HCT116 (cell line): ENCODE results near the gene ZCCHC9. TPM values are rescaled to one million over a fixed set of nuclear protein-coding genes. Genes with fewer than 3 reads are reported as not detected.

Experiments used
- ATAC-seq: fragments of 200-7000 bp; cut with Tn5 transposase; 2 replicates; pipeline ENCODE4 v1.9.1; 2020; ENCODE audit warnings: mild to moderate bottlenecking, moderate library complexity
- BruUV-seq: library from RNA; stranded (reverse); fragments of 400-500 nt; replicated peaks from 2 replicates; lab custom pipeline; 2021; lab: Mats Ljungman, UMichigan
- CTCF ChIA-PET: fragments of 300-600 bp; sonication (Branson Sonifier 250); formaldehyde crosslinking; loops from one replicate; lab custom pipeline; 2021; ENCODE audit warnings: antibody characterized with exemption; lab: Charles Lee
- POLR2A ChIA-PET: fragments of 300-600, 350-600 bp; sonication (Branson Sonifier 250); formaldehyde crosslinking; loops from one replicate; lab custom pipeline; 2021; ENCODE audit warnings: antibody characterized with exemption; lab: Charles Lee
- RAD21 ChIA-PET, 2 experiments: fragments of 300-600 bp; sonication (Branson Sonifier 250); formaldehyde crosslinking; loops; one replicate each; lab custom pipeline; 2023; ENCODE audit warnings: low total read pairs in 2 of 2; ENCODE audit not compliant: uncharacterized antibody in 2 of 2, unreplicated experiment in 2 of 2, low non-redundant PET in 1 of 2; lab: Charles Lee
- DNase-seq: peaks from one replicate; pipeline ENCODE4 v3.0.0-alpha.2; 2010; ENCODE audit warnings: low read depth, low spot score
- H2AFZ ChIP-seq: fragments of 200-600 bp; shearing (Covaris generic), sonication (generic); 2 replicates; pipeline ENCODE4 v1.6.1; 2017; ENCODE audit warnings: low read depth, mixed run types, mixed read lengths, antibody characterized with exemption, low read length; ENCODE audit not compliant: poor library complexity, severe bottlenecking
- H3K27ac ChIP-seq: 2 replicates; pipeline ENCODE4 v1.5.1; 2012; ENCODE audit warnings: low read depth, low read length
- H3K27me3 ChIP-seq: fragments of 200-600 bp; sonication (generic); 2 replicates; pipeline ENCODE4 v1.6.1; 2016; ENCODE audit warnings: mixed run types, low read length, mixed read lengths; ENCODE audit not compliant: insufficient read depth
- H3K36me3 ChIP-seq, 2 experiments: fragments of 200-500 bp in 1 of 2; fragments of 200-600 bp in 1 of 2; sonication (Bioruptor generic) in 1 of 2; sonication (generic) in 1 of 2; 2 replicates each; pipeline versions ENCODE4 v1.5.1 to v1.6.1; 2014 to 2016; ENCODE audit warnings: low read length in 2 of 2, inconsistent platforms in 1 of 2, mixed read lengths in 1 of 2, mixed run types in 1 of 2; ENCODE audit not compliant: insufficient read depth in 2 of 2, control insufficient read depth in 1 of 2
- H3K4me1 ChIP-seq, 2 experiments: fragments of 200-600 bp in 1 of 2; sonication (generic) in 1 of 2; 2 replicates each; pipeline versions ENCODE4 v1.5.1 to v1.6.1; 2012 to 2017; ENCODE audit warnings: low read length in 2 of 2, inconsistent platforms in 1 of 2, mild to moderate bottlenecking in 1 of 2, mixed read lengths in 1 of 2, mixed run types in 1 of 2, moderate library complexity in 1 of 2; ENCODE audit not compliant: insufficient read depth in 2 of 2, control insufficient read depth in 1 of 2
- H3K4me2 ChIP-seq: fragments of 200-600 bp; sonication (generic); 2 replicates; pipeline ENCODE4 v1.6.1; 2017; ENCODE audit warnings: mixed run types, low read length, mixed read lengths
- H3K4me3 ChIP-seq, 2 experiments: fragments of 200-600 bp in 1 of 2; sonication (generic) in 1 of 2; replicated peaks in 1 of 2; 2 replicates each; pipeline ENCODE4 v1.5.1; 2011 to 2016; ENCODE audit warnings: low read length in 2 of 2, control low read depth in 1 of 2, low read depth in 1 of 2, mild to moderate bottlenecking in 1 of 2, mixed read lengths in 1 of 2, mixed run types in 1 of 2
- H3K79me2 ChIP-seq: fragments of 200-600 bp; sonication (generic); 2 replicates; pipeline ENCODE4 v1.6.1; 2017; ENCODE audit warnings: mild to moderate bottlenecking, mixed run types, low read length, moderate library complexity, mixed read lengths; ENCODE audit not compliant: insufficient read depth
- H3K9ac ChIP-seq: fragments of 200-600 bp; sonication (generic); 2 replicates; pipeline ENCODE4 v1.6.1; 2016; ENCODE audit warnings: low read length, mixed read lengths
- H3K9me2 ChIP-seq: fragments of 200-600 bp; sonication (generic), shearing (Covaris generic); 2 replicates; pipeline ENCODE4 v1.6.1; 2017; ENCODE audit warnings: mixed run types, mild to moderate bottlenecking, moderate library complexity; ENCODE audit not compliant: insufficient read depth
- H3K9me3 ChIP-seq, 2 experiments: fragments of 200-500 bp in 1 of 2; fragments of 200-600 bp in 1 of 2; sonication (Bioruptor generic) in 1 of 2; sonication (generic) in 1 of 2; 2 replicates each; pipeline ENCODE4 v1.6.1; 2014 to 2017; ENCODE audit warnings: low read length in 2 of 2, mixed read lengths in 2 of 2, inconsistent platforms in 1 of 2, low read depth in 1 of 2, mild to moderate bottlenecking in 1 of 2, mixed run types in 1 of 2, moderate library complexity in 1 of 2; ENCODE audit not compliant: control insufficient read depth in 1 of 2, insufficient read depth in 1 of 2
- H4K20me1 ChIP-seq: fragments of 200-600 bp; sonication (generic), shearing (Covaris generic); 2 replicates; pipeline ENCODE4 v1.6.1; 2017; ENCODE audit warnings: mixed run types, mild to moderate bottlenecking, moderate library complexity; ENCODE audit not compliant: insufficient read depth
- CEBPB ChIP-seq: IDR thresholded peaks from 2 replicates; pipeline ENCODE4 v1.6.1; 2012; ENCODE audit warnings: low read depth
- EGR1 ChIP-seq: IDR thresholded peaks from 2 replicates; pipeline ENCODE4 v1.6.1; 2012; ENCODE audit warnings: low read depth
- FOSL1 ChIP-seq: IDR thresholded peaks from 2 replicates; pipeline ENCODE4 v1.6.1; 2012; ENCODE audit warnings: low read depth
- MAX ChIP-seq: IDR thresholded peaks from 2 replicates; pipeline ENCODE4 v1.6.1; 2012
- POLR2AphosphoS5 ChIP-seq: IDR thresholded peaks from 2 replicates; pipeline ENCODE4 v1.6.1; 2011; ENCODE audit warnings: mild to moderate bottlenecking, low read depth, low read length, moderate library complexity
- SIN3A ChIP-seq: IDR thresholded peaks from 2 replicates; pipeline ENCODE4 v1.6.1; 2012; ENCODE audit warnings: low read depth
- SP1 ChIP-seq: IDR thresholded peaks from 2 replicates; pipeline ENCODE4 v1.6.1; 2012; ENCODE audit warnings: low read depth
- YY1 ChIP-seq: IDR thresholded peaks from 2 replicates; pipeline ENCODE4 v1.6.1; 2011; ENCODE audit warnings: low read length, low read depth, moderate library complexity, mild to moderate bottlenecking; ENCODE audit not compliant: insufficient replicate concordance; ENCODE audit errors: extremely low read depth
- ZBTB33 ChIP-seq: IDR thresholded peaks from 2 replicates; pipeline ENCODE4 v1.6.1; 2011; ENCODE audit warnings: mild to moderate bottlenecking, low read length, moderate library complexity; ENCODE audit not compliant: insufficient replicate concordance; ENCODE audit errors: extremely low read depth
- ZFX ChIP-seq: fragments of 450-650 bp; IDR thresholded peaks from 2 replicates; pipeline ENCODE4 v1.6.1; 2017
- intact Hi-C: fragments of 100-400 bp; cut with micrococcal nuclease; formaldehyde crosslinking; loops from 2 replicates; pipeline ENCODE4 v1.10.0; 2022
- total RNA-seq: library from RNA; stranded (reverse); gene quantifications from one replicate; pipeline ENCODE4 v1.2.1, GENCODE V29; 2021; ENCODE audit not compliant: unreplicated experiment

The ZCCHC9 gene
- total RNA-seq, 1 experiment from 2014 or later, result 33.7 TPM

- CTCF ChIA-PET, result no interaction called here
- H3K4me3 ChIP-seq, result no peak overlapping the region
- H4K20me1 ChIP-seq, result no peaks in the 10 kb centered on the region
- no peak for ATAC-seq
- TF ChIP-seq CEBPB (no peak), YY1 (no peak)
- TF ChIP-seq, all 23 proteins: peak for 0
- no peaks in the 10 kb centered on the region for H3K9me2 ChIP-seq
- no peaks in the 10 kb centered on the region for H3K36me3 ChIP-seq
- no peak overlapping the region for H3K27ac ChIP-seq
- H3K4me1 ChIP-seq, result no peaks in the 10 kb centered on the region
- H3K79me2 ChIP-seq, result no peaks in the 10 kb centered on the region
- no TSS peak for BruUV-seq
- no peak overlapping the region for H2AFZ ChIP-seq
- intact Hi-C loops, result no loop called here
- H3K27me3 ChIP-seq, result no peaks in the 10 kb centered on the region
- H3K9ac ChIP-seq, result no peak overlapping the region
- ChIA-PET POLR2A (no interaction called here), RAD21 (no interaction called here)
- H3K9me3 ChIP-seq, result no peaks in the 10 kb centered on the region
- no peak for DNase-seq
- H3K4me2 ChIP-seq, result no peak overlapping the region
Observed at GRCh38 chr5:81335946-81336345, 34.6 kb downstream of the ZCCHC9 start.

- intact Hi-C loops, result no loop called here
- ChIA-PET CTCF (no interaction called here), RAD21 (no interaction called here), POLR2A (no interaction called here)
- no peak overlapping the region for H3K27ac ChIP-seq
- no peaks in the 10 kb centered on the region for H4K20me1 ChIP-seq
- no peaks in the 10 kb centered on the region for H3K36me3 ChIP-seq
- no peaks in the 10 kb centered on the region for H3K9me3 ChIP-seq
- H3K4me2 ChIP-seq, result no peak overlapping the region
- H3K9ac ChIP-seq, result no peak overlapping the region
- H3K79me2 ChIP-seq, result no peaks in the 10 kb centered on the region
- TF ChIP-seq ZBTB33 (no peak), FOSL1 (no peak), EGR1 (no peak), MAX (no peak), ZFX (no peak), SP1 (no peak), SIN3A (no peak), POLR2AphosphoS5 (no peak)
- no peaks in the 10 kb centered on the region for H3K4me1 ChIP-seq
- no TSS peak for BruUV-seq
- H3K27me3 ChIP-seq, result no peaks in the 10 kb centered on the region
- DNase-seq (no peak), ATAC-seq (no peak)
- H2AFZ ChIP-seq, result no peak overlapping the region
- H3K9me2 ChIP-seq, result no peaks in the 10 kb centered on the region
- H3K4me3 ChIP-seq, result no peak overlapping the region
Observed at GRCh38 chr5:81336556-81336955, 35.2 kb downstream of the ZCCHC9 start.
